B cell (primary cell): ENCODE results near the gene HS3ST6. TPM values are rescaled to one million over a fixed set of nuclear protein-coding genes. Genes with fewer than 3 reads are reported as not detected.

Source experiments
- ATAC-seq: fragments of 200-7000 bp; cut with Tn5 transposase; one replicate; pipeline ENCODE4 v1.10.0; 2021; ENCODE audit warnings: low read depth, mild to moderate bottlenecking, moderate number of reproducible peaks, moderate library complexity
- CTCF ChIA-PET: fragments of 350-600 bp; sonication (Branson Sonifier 250); formaldehyde crosslinking; loops from one replicate; lab custom pipeline; 2021; ENCODE audit warnings: antibody characterized with exemption, inconsistent platforms; lab: Charles Lee
- POLR2A ChIA-PET: fragments of 350-600 bp; sonication (Branson Sonifier 250); formaldehyde crosslinking; loops from one replicate; lab custom pipeline; 2021; ENCODE audit warnings: antibody characterized with exemption; lab: Charles Lee
- DNase-seq: peaks from one replicate; pipeline ENCODE4 v3.0.0; 2013
- H2AFZ ChIP-seq: 2 replicates; pipeline ENCODE4 v1.6.1; 2012; ENCODE audit warnings: mild to moderate bottlenecking, low read depth, low read length; ENCODE audit not compliant: insufficient read depth, poor library complexity, severe bottlenecking
- H3K27ac ChIP-seq, 2 donors: 1 replicate in 1 of 2; 2 replicates in 1 of 2; pipeline ENCODE4 v1.5.1; 2012 to 2013; ENCODE audit warnings: low read length in 2 of 2, mild to moderate bottlenecking in 2 of 2, moderate library complexity in 1 of 2
- H3K27me3 ChIP-seq, 4 experiments: fragments of 200-600 bp in 1 of 4; sonication (generic) in 1 of 4; replicated peaks in 1 of 4; 1 replicate in 2 of 4; 2 replicates in 2 of 4; pipeline versions ENCODE4 v1.6.1 to v1.7.0; 2013 to 2016; ENCODE audit warnings: low read length in 3 of 4, mild to moderate bottlenecking in 2 of 4, mixed read lengths in 1 of 4, moderate library complexity in 1 of 4; ENCODE audit not compliant: insufficient read depth in 4 of 4, control insufficient read depth in 3 of 4; ENCODE audit errors: control extremely low read depth in 1 of 4
- H3K36me3 ChIP-seq, 2 experiments: replicated peaks in 1 of 2; 1 replicate in 1 of 2; 2 replicates in 1 of 2; pipeline versions ENCODE4 v1.6.1 to v1.7.1; 2013; ENCODE audit warnings: low read length in 1 of 2; ENCODE audit not compliant: insufficient read depth in 2 of 2, control insufficient read depth in 1 of 2; ENCODE audit errors: control extremely low read depth in 1 of 2, extremely low read depth in 1 of 2
- H3K4me1 ChIP-seq, 2 donors: fragments of 200-600 bp in 1 of 2; sonication (generic) in 1 of 2; 1 replicate in 1 of 2; 2 replicates in 1 of 2; pipeline versions ENCODE4 v1.5.1 to v1.6.1; 2013 to 2017; ENCODE audit warnings: low read length in 2 of 2; ENCODE audit not compliant: control insufficient read depth in 2 of 2, insufficient read depth in 2 of 2
- H3K4me2 ChIP-seq: replicated peaks from 2 replicates; pipeline ENCODE3; 2012; ENCODE audit warnings: mild to moderate bottlenecking, low read depth, low read length; ENCODE audit not compliant: poor library complexity, severe bottlenecking
- H3K4me3 ChIP-seq, 5 experiments: fragments of 200-600 bp in 1 of 5; sonication (generic) in 1 of 5; 1 replicate in 3 of 5; 2 replicates in 2 of 5; pipeline versions ENCODE4 v1.5.1 to v1.7.0; 2011 to 2016; ENCODE audit warnings: low read length in 4 of 5, mild to moderate bottlenecking in 4 of 5, low read depth in 2 of 5, control low read depth in 1 of 5, moderate library complexity in 1 of 5; ENCODE audit not compliant: insufficient read depth in 1 of 5; ENCODE audit errors: control extremely low read depth in 1 of 5, extremely low read depth in 1 of 5
- H3K79me2 ChIP-seq: fragments of 200-600 bp; sonication (generic); one replicate; pipeline ENCODE4 v1.6.0; 2016; ENCODE audit warnings: low read length; ENCODE audit not compliant: control insufficient read depth, insufficient read depth
- H3K9ac ChIP-seq: fragments of 200-600 bp; sonication (generic); 2 replicates; pipeline ENCODE4 v1.6.1; 2017; ENCODE audit warnings: mild to moderate bottlenecking, low read length, moderate library complexity
- H3K9me3 ChIP-seq, 3 donors: one replicate each; pipeline versions ENCODE4 v1.6.1 to v1.7.1; 2013; ENCODE audit warnings: low read length in 2 of 3; ENCODE audit not compliant: control insufficient read depth in 2 of 3, insufficient read depth in 1 of 3; ENCODE audit errors: control extremely low read depth in 1 of 3
- H4K20me1 ChIP-seq: 2 replicates; pipeline ENCODE4 v1.6.0; 2012; ENCODE audit warnings: mild to moderate bottlenecking, low read length; ENCODE audit not compliant: insufficient read depth, control insufficient read depth, poor library complexity, severe bottlenecking
- H3K27ac Mint-ChIP-seq: one replicate; pipeline ENCODE4 v1.8.0; 2021; ENCODE audit warnings: mixed read lengths
- H3K27me3 Mint-ChIP-seq: one replicate; pipeline ENCODE4 v1.8.0; 2021; ENCODE audit warnings: mixed read lengths
- H3K4me1 Mint-ChIP-seq: one replicate; pipeline ENCODE4 v1.8.0; 2021; ENCODE audit warnings: mixed read lengths
- H3K4me3 Mint-ChIP-seq: one replicate; pipeline ENCODE4 v1.8.0; 2021; ENCODE audit warnings: mixed read lengths
- H3K9me3 Mint-ChIP-seq: one replicate; pipeline ENCODE4 v1.8.0; 2022; ENCODE audit warnings: mixed read lengths; ENCODE audit not compliant: insufficient read depth
- CTCF ChIP-seq: fragments of 200-600 bp; IDR thresholded peaks from one replicate; pipeline ENCODE4 v1.8.0; 2022; ENCODE audit warnings: antibody characterized with exemption, mild to moderate bottlenecking
- EZH2 ChIP-seq: IDR thresholded peaks from 2 replicates; pipeline ENCODE4 v1.6.1; 2012; ENCODE audit warnings: borderline replicate concordance, low read depth, mild to moderate bottlenecking, moderate library complexity, low read length; ENCODE audit not compliant: insufficient read depth, poor library complexity, severe bottlenecking
- WGBS: methylation state at CpG from one replicate; pipeline ENCODE4 v1.1.5; 2013; ENCODE audit warnings: missing lambda C conversion rate; ENCODE audit not compliant: insufficient coverage; 5-methylcytosine and 5-hydroxymethylcytosine counted together
- intact Hi-C: fragments of 100-400 bp; cut with micrococcal nuclease; formaldehyde crosslinking; loops from one replicate; pipeline ENCODE4 v1.10.0; 2022
- polyA plus RNA-seq: library from polyadenylated mRNA; depleted of rRNA; stranded (reverse); fragments of >200 nt; gene quantifications from 2 replicates; pipeline ENCODE4 v1.2.3, GENCODE V29; 2012
- total RNA-seq, 2 donors: library from RNA; stranded (reverse); fragments of 120-200 nt in 1 of 2; gene quantifications; 1 replicate in 1 of 2; 2 replicates in 1 of 2; pipeline versions ENCODE4 v1.2.3 to v1.2.4, GENCODE V29; 2013 to 2022

The HS3ST6 gene
- total and polyA plus RNA-seq, 2 donors (not counting 1 experiment from before 2014, with no cell fraction given): not detected

GRCh38 chr16:1914084-1914608 lies 4.1 kb downstream of the HS3ST6 start:
- no peak overlapping the region for H3K4me2 ChIP-seq
- Mint-ChIP-seq H3K4me3 (no peak overlapping the region), H3K4me1 (no peaks in the 10 kb centered on the region), H3K27ac (no peak overlapping the region), H3K27me3 (peaks cover 17% of the 10 kb centered on the region), H3K9me3 (no peaks in the 10 kb centered on the region)
- no peaks in the 10 kb centered on the region for H4K20me1 ChIP-seq
- no peak overlapping the region for H3K4me3 ChIP-seq
- intact Hi-C loops: no loop called here
- DNase-seq: no peak
- no peaks in the 10 kb centered on the region for H3K36me3 ChIP-seq
- ChIA-PET CTCF (interaction anchor here (0.6 kb wide), 1 partner anchor 116 kb away, joined by 4 read pairs; no protein-coding TSS in a partner anchor), POLR2A (no interaction called here)
- H3K27ac ChIP-seq: no peak overlapping the region
- H3K9me3 ChIP-seq: peaks cover 0 to 3% (median 0%) of the 10 kb centered on the region in 3 donors
- TF ChIP-seq CTCF (no peak), EZH2 (no peak)
- no peaks in the 10 kb centered on the region for H3K4me1 ChIP-seq
- H3K79me2 ChIP-seq: no peaks in the 10 kb centered on the region
- no peak overlapping the region for H2AFZ ChIP-seq
- H3K9ac ChIP-seq: no peak overlapping the region
- WGBS: 56% methylated on average over 10 of the region's 15 CpGs
- peaks cover 0 to 30% (median 6%) of the 10 kb centered on the region in 4 experiments for H3K27me3 ChIP-seq
- no peak for ATAC-seq

GRCh38 chr16:1913327-1914083 lies 4.7 kb downstream of the HS3ST6 start:
- no peaks in the 10 kb centered on the region for H4K20me1 ChIP-seq
- H3K9ac ChIP-seq: no peak overlapping the region
- H3K9me3 ChIP-seq: peaks cover 0 to 3% (median 0%) of the 10 kb centered on the region in 3 donors
- Mint-ChIP-seq H3K27me3 (peaks cover 22% of the 10 kb centered on the region), H3K27ac (no peak overlapping the region), H3K4me1 (no peaks in the 10 kb centered on the region), H3K4me3 (no peak overlapping the region), H3K9me3 (no peaks in the 10 kb centered on the region)
- H3K36me3 ChIP-seq: no peaks in the 10 kb centered on the region
- ATAC-seq (no peak), DNase-seq (no peak)
- peaks cover 0 to 27% (median 4%) of the 10 kb centered on the region in 4 experiments for H3K27me3 ChIP-seq
- H3K27ac ChIP-seq: no peak overlapping the region
- WGBS: 71% methylated on average over 8 of the region's 21 CpGs
- intact Hi-C loops: no loop called here
- no peak overlapping the region for H2AFZ ChIP-seq
- no peaks in the 10 kb centered on the region for H3K4me1 ChIP-seq
- ChIA-PET CTCF (no interaction called here), POLR2A (no interaction called here)
- TF ChIP-seq EZH2: no peak
- no peak for TF ChIP-seq CTCF
- no peak overlapping the region for H3K4me3 ChIP-seq
- no peak overlapping the region for H3K4me2 ChIP-seq
- no peaks in the 10 kb centered on the region for H3K79me2 ChIP-seq
